Transverse colon (tissue), 3 donors: ENCODE results near the gene LYZL2.

Experiments used
- CTCF ChIP-seq, 5 experiments: fragments of 200-600 bp in 3 of 5; fragments of 450-650 bp in 2 of 5; sonication (generic) in 3 of 5; IDR thresholded peaks; 1 replicate in 2 of 5; 2 replicates in 3 of 5; pipeline ENCODE4 v1.5.1; 2016 to 2017; ENCODE audit warnings: antibody characterized with exemption in 5 of 5, inconsistent platforms in 3 of 5, mild to moderate bottlenecking in 2 of 5, moderate library complexity in 1 of 5
- EP300 ChIP-seq: sonication (generic); formaldehyde crosslinking; IDR thresholded peaks from one replicate; pipeline ENCODE4 v1.6.1; 2017; ENCODE audit warnings: antibody characterized with exemption, low read depth

DNA sequence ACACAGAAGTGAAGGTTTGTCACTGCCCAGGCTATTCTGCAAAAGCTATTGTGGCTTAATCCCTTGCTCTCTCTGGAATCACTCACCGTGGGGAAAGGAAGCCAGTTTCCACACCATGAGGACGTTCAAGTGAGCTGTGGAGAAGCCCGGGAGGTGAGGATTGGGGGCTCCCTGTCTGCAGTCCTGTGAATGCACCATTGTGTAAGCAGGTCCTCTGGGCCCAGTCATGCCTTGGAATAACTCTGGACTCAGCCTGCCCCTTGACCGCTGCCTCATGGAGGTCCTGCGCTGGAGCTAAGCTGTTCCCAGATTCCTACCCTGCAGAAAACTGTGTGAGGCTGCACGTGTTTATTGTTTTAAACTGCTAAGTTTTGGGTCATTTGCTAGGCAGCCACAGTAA, 33.5 kb downstream of the LYZL2 start:
- TF ChIP-seq CTCF (IDR thresholded peaks at IDR 0.05) = no peak
- no peak for TF ChIP-seq EP300
